CD14-positive monocyte (primary cell): ENCODE data around the gene ITK. TPM values are rescaled to one million over a fixed set of nuclear protein-coding genes. Genes with fewer than 3 reads are reported as not detected.

Experiments used
- DNase-seq, 3 donors: peaks; one replicate each; pipeline ENCODE4 v3.0.0-alpha.2; 2011 to 2022
- H2AFZ ChIP-seq: 2 replicates; pipeline ENCODE4 v1.6.0; 2012; ENCODE audit warnings: mild to moderate bottlenecking, low read depth, low read length, inconsistent platforms; ENCODE audit not compliant: insufficient read depth, poor library complexity, severe bottlenecking
- H3K27ac ChIP-seq, 2 donors: 1 replicate in 1 of 2; 2 replicates in 1 of 2; pipeline ENCODE4 v1.5.1; 2012 to 2013; ENCODE audit warnings: low read length in 2 of 2, control low read depth in 1 of 2, inconsistent platforms in 1 of 2, low read depth in 1 of 2, mild to moderate bottlenecking in 1 of 2
- H3K27me3 ChIP-seq, 2 donors: one replicate each; pipeline versions ENCODE4 v1.6.0 to v1.6.1; 2011 to 2013; ENCODE audit warnings: low read length in 2 of 2; ENCODE audit not compliant: control insufficient read depth in 2 of 2, insufficient read depth in 2 of 2
- H3K36me3 ChIP-seq, 2 donors: replicated peaks in 1 of 2; 1 replicate in 1 of 2; 2 replicates in 1 of 2; pipeline versions ENCODE4 v1.5.1 to v1.6.1; 2012 to 2013; ENCODE audit warnings: low read length in 2 of 2, control low read depth in 1 of 2, inconsistent platforms in 1 of 2, mild to moderate bottlenecking in 1 of 2; ENCODE audit not compliant: insufficient read depth in 2 of 2, control insufficient read depth in 1 of 2
- H3K4me1 ChIP-seq, 2 donors: 1 replicate in 1 of 2; 2 replicates in 1 of 2; pipeline versions ENCODE4 v1.5.1 to v1.6.1; 2012 to 2013; ENCODE audit warnings: low read length in 2 of 2, control low read depth in 1 of 2, inconsistent platforms in 1 of 2, mild to moderate bottlenecking in 1 of 2, moderate library complexity in 1 of 2; ENCODE audit not compliant: insufficient read depth in 2 of 2, control insufficient read depth in 1 of 2
- H3K4me2 ChIP-seq: replicated peaks from 2 replicates; pipeline ENCODE3; 2012; ENCODE audit warnings: low read length, moderate library complexity, mild to moderate bottlenecking; ENCODE audit not compliant: poor library complexity, severe bottlenecking; ENCODE audit errors: extremely low read depth
- H3K4me3 ChIP-seq, 3 experiments: fragments of 200-600 bp in 1 of 3; sonication (generic) in 1 of 3; replicated peaks in 1 of 3; 1 replicate in 2 of 3; 2 replicates in 1 of 3; pipeline ENCODE4 v1.5.1; 2011 to 2013; ENCODE audit warnings: low read length in 3 of 3, mild to moderate bottlenecking in 3 of 3, control low read depth in 2 of 3, low read depth in 2 of 3, inconsistent platforms in 1 of 3, moderate library complexity in 1 of 3
- H3K79me2 ChIP-seq: 2 replicates; pipeline ENCODE4 v1.6.0; 2012; ENCODE audit warnings: mild to moderate bottlenecking, control low read depth, inconsistent platforms, low read length, moderate library complexity; ENCODE audit not compliant: insufficient read depth
- H3K9ac ChIP-seq: 2 replicates; pipeline ENCODE4 v1.6.0; 2017; ENCODE audit warnings: low read length, mild to moderate bottlenecking; ENCODE audit not compliant: insufficient read depth, poor library complexity, severe bottlenecking
- H3K9me3 ChIP-seq, 2 donors: replicated peaks in 1 of 2; 1 replicate in 1 of 2; 2 replicates in 1 of 2; pipeline versions ENCODE4 v1.5.1 to v1.6.1; 2012 to 2013; ENCODE audit warnings: low read length in 2 of 2, control low read depth in 1 of 2; ENCODE audit not compliant: control insufficient read depth in 1 of 2, insufficient read depth in 1 of 2
- H4K20me1 ChIP-seq: 2 replicates; pipeline ENCODE4 v1.6.0; 2012; ENCODE audit warnings: mild to moderate bottlenecking, low read length, control low read depth, moderate library complexity; ENCODE audit not compliant: insufficient read depth
- H3K27ac Mint-ChIP-seq, 7 donors: one replicate each; pipeline ENCODE4 v1.8.0; 2020; ENCODE audit warnings: mild to moderate bottlenecking in 7 of 7, mixed read lengths in 7 of 7, moderate library complexity in 6 of 7, inconsistent platforms in 2 of 7
- H3K27me3 Mint-ChIP-seq, 3 donors: one replicate each; pipeline ENCODE4 v1.8.0; 2021 to 2022; ENCODE audit warnings: low read depth in 3 of 3, mild to moderate bottlenecking in 3 of 3, mixed read lengths in 3 of 3, moderate library complexity in 3 of 3, inconsistent platforms in 1 of 3
- H3K36me3 Mint-ChIP-seq, 2 donors: one replicate each; pipeline ENCODE4 v1.8.0; 2020; ENCODE audit warnings: mixed read lengths in 2 of 2, inconsistent platforms in 1 of 2, mild to moderate bottlenecking in 1 of 2
- H3K4me1 Mint-ChIP-seq: one replicate; pipeline ENCODE4 v1.8.0; 2020; ENCODE audit warnings: mild to moderate bottlenecking, mixed read lengths
- H3K4me3 Mint-ChIP-seq, 2 donors: one replicate each; pipeline ENCODE4 v1.8.0; 2020; ENCODE audit warnings: mild to moderate bottlenecking in 2 of 2, mixed read lengths in 2 of 2, moderate library complexity in 1 of 2
- H3K9me3 Mint-ChIP-seq, 7 donors: one replicate each; pipeline ENCODE4 v1.8.0; 2020 to 2022; ENCODE audit warnings: mixed read lengths in 7 of 7, mild to moderate bottlenecking in 6 of 7, moderate library complexity in 6 of 7, inconsistent platforms in 2 of 7
- CTCF ChIP-seq: fragments of 200-600 bp; IDR thresholded peaks from one replicate; pipeline ENCODE4 v1.8.0; 2022; ENCODE audit warnings: antibody characterized with exemption, mild to moderate bottlenecking
- WGBS: methylation state at CpG from one replicate; pipeline ENCODE4 v1.1.5; 2013; ENCODE audit warnings: missing lambda C conversion rate; ENCODE audit not compliant: insufficient coverage; 5-methylcytosine and 5-hydroxymethylcytosine counted together
- intact Hi-C, 2 donors: fragments of 100-400 bp; cut with micrococcal nuclease; formaldehyde crosslinking; loops; one replicate each; pipeline versions ENCODE4 v1.15.0 to v1.15.1; 2023
- polyA plus RNA-seq, 3 donors: library from polyadenylated mRNA; depleted of rRNA in 1 of 3; unstranded in 2 of 3; stranded (reverse) in 1 of 3; fragments of 300-500 nt in 2 of 3; fragments of >200 nt in 1 of 3; fragmentation: Illumina TruSeq in 2 of 3; gene quantifications; 1 replicate in 2 of 3; 2 replicates in 1 of 3; pipeline ENCODE4 v1.2.3, GENCODE V29; 2012 to 2021

ITK gene
- polyA plus RNA-seq, 3 donors: 0.03 to 0.60 (median 0.39) TPM

GRCh38 chr5:157193699-157194424 is 13.2 kb downstream of the ITK start:
- peaks cover 2 to 7% (median 3%) of the 10 kb centered on the region in 3 donors for H3K27me3 Mint-ChIP-seq
- Histone ChIP-seq H3K9ac (no peak overlapping the region), H3K36me3 (no peaks in the 10 kb centered on the region), H3K4me2 (no peak overlapping the region), H3K27ac (no peak overlapping the region), H3K27me3 (peaks cover 0 to 2% of the 10 kb centered on the region in 2 donors), H3K9me3 (no peaks in the 10 kb centered on the region), H3K4me3 (no peak overlapping the region), H3K4me1 (no peaks in the 10 kb centered on the region), H4K20me1 (no peaks in the 10 kb centered on the region), H2AFZ (no peak overlapping the region), H3K79me2 (no peaks in the 10 kb centered on the region)
- H3K36me3 Mint-ChIP-seq: no peaks in the 10 kb centered on the region
- peaks cover 6% of the 10 kb centered on the region for H3K4me1 Mint-ChIP-seq
- peaks cover 0 to 3% (median 0%) of the 10 kb centered on the region in 7 donors for H3K9me3 Mint-ChIP-seq
- no peak for DNase-seq
- TF ChIP-seq CTCF: no peak
- no peak overlapping the region for H3K27ac Mint-ChIP-seq
- intact Hi-C loops: loop anchor here in 1 of 2 donors (5.0 kb wide), 1 partner anchor 1362 kb away; no protein-coding TSS in a partner anchor
- 100% methylated on average over 5 of the region's 10 CpGs for WGBS
- H3K4me3 Mint-ChIP-seq: no peak overlapping the region

- Mint-ChIP-seq H3K27ac (no peak overlapping the region), H3K4me3 (no peak overlapping the region), H3K4me1 (peaks cover 6% of the 10 kb centered on the region), H3K9me3 (peaks cover 0 to 3% (median 0%) of the 10 kb centered on the region in 7 donors), H3K27me3 (peaks cover 2 to 9% (median 3%) of the 10 kb centered on the region in 3 donors), H3K36me3 (no peaks in the 10 kb centered on the region)
- no peaks in the 10 kb centered on the region for H3K36me3 ChIP-seq
- no peaks in the 10 kb centered on the region for H3K79me2 ChIP-seq
- no peak for DNase-seq
- H4K20me1 ChIP-seq: no peaks in the 10 kb centered on the region
- no peak overlapping the region for H3K9ac ChIP-seq
- H3K27me3 ChIP-seq: peaks cover 0 to 2% of the 10 kb centered on the region in 2 donors
- no peak overlapping the region for H3K4me3 ChIP-seq
- intact Hi-C loops: no loop called here
- H3K4me2 ChIP-seq: no peak overlapping the region
- TF ChIP-seq CTCF: no peak
- H3K27ac ChIP-seq: no peak overlapping the region
- no peaks in the 10 kb centered on the region for H3K9me3 ChIP-seq
- H2AFZ ChIP-seq: no peak overlapping the region
- H3K4me1 ChIP-seq: no peaks in the 10 kb centered on the region
Measured at GRCh38 chr5:157196045-157196444, 15.4 kb downstream of the ITK start.
